Aorta (tissue), 5 donors: Measurements from ENCODE around the gene LTBP2. TPM values are rescaled to one million over a fixed set of nuclear protein-coding genes. Genes with fewer than 3 reads are reported as not detected.

ENCODE experiments used
- ATAC-seq: fragments of 200-7000 bp; cut with Tn5 transposase; one replicate; pipeline ENCODE4 v1.9.1; 2022; ENCODE audit warnings: moderate library complexity; ENCODE audit not compliant: low FRiP score
- DNase-seq, 2 donors: peaks; one replicate each; pipeline ENCODE4 v3.0.0-alpha.2; 2020
- H3K27ac ChIP-seq, 2 donors: one replicate each; pipeline ENCODE4 v1.5.1; 2013; ENCODE audit warnings: low read length in 2 of 2, mild to moderate bottlenecking in 2 of 2, moderate library complexity in 2 of 2, control low read depth in 1 of 2, inconsistent platforms in 1 of 2, low read depth in 1 of 2
- H3K27me3 ChIP-seq, 2 donors: one replicate each; pipeline ENCODE4 v1.6.1; 2013; ENCODE audit warnings: control low read depth in 1 of 2, low read length in 1 of 2, mild to moderate bottlenecking in 1 of 2, moderate library complexity in 1 of 2; ENCODE audit not compliant: insufficient read depth in 2 of 2, control insufficient read depth in 1 of 2
- H3K36me3 ChIP-seq, 2 donors: one replicate each; pipeline ENCODE4 v1.6.1; 2013; ENCODE audit warnings: control low read depth in 1 of 2, low read length in 1 of 2, mild to moderate bottlenecking in 1 of 2; ENCODE audit not compliant: insufficient read depth in 2 of 2, control insufficient read depth in 1 of 2
- H3K4me1 ChIP-seq, 2 donors: one replicate each; pipeline ENCODE4 v1.6.1; 2013; ENCODE audit warnings: low read length in 2 of 2, control low read depth in 1 of 2, mild to moderate bottlenecking in 1 of 2, moderate library complexity in 1 of 2; ENCODE audit not compliant: insufficient read depth in 2 of 2, control insufficient read depth in 1 of 2
- H3K4me3 ChIP-seq, 2 donors: one replicate each; pipeline ENCODE4 v1.5.1; 2013; ENCODE audit warnings: low read length in 2 of 2, control low read depth in 1 of 2, mild to moderate bottlenecking in 1 of 2
- H3K9me3 ChIP-seq: one replicate; pipeline ENCODE4 v1.6.1; 2013; ENCODE audit warnings: mild to moderate bottlenecking, low read length; ENCODE audit not compliant: control insufficient read depth
- WGBS, 2 donors: extraction: QIAGEN DNeasy Blood & Tissue Kit; methylation state at CpG; one replicate each; pipeline ENCODE4 v1.1.7; 2013; 5-methylcytosine and 5-hydroxymethylcytosine counted together
- intact Hi-C, 2 donors: fragments of 100-400 bp; cut with DNase I; formaldehyde crosslinking; loops; one replicate each; pipeline versions ENCODE4 v1.14.2 to v1.15.0; 2022
- polyA plus RNA-seq, 2 donors: library from polyadenylated mRNA; stranded (reverse); fragments of 200-250 nt; gene quantifications; one replicate each; pipeline ENCODE4 v1.2.3, GENCODE V29; 2013
- total RNA-seq, 2 donors: library from RNA; stranded (reverse); fragmentation: NEBNext Ultra II Directional; extraction: Animal tissue kit (Norgen Biotek cat#: 25700); gene quantifications; one replicate each; pipeline ENCODE4 v1.2.1, GENCODE V29; 2021
- donor health status: healthy with polysubstance abuse.
- donor health status: Bipolar disorder and iron deficiency.
- donor health status: DM: no; HTN: no; CAD: no.
- donor health status: DM: no; HTN: no; CAD: no.
- donor health status: DM: yes; HTN: yes; CAD: no.

The LTBP2 gene
- total and polyA plus RNA-seq, 4 donors: 40.4 to 363 (median 228) TPM

GRCh38 chr14:74566174-74567141 lies 45.6 kb downstream of the LTBP2 start:
- ATAC-seq (peak; percentile 65), DNase-seq (peak; percentile 53 to 75)
- Histone ChIP-seq H3K4me1 (peaks cover 4 to 5% of the 10 kb centered on the region in 2 donors), H3K27ac (peak overlapping the region; percentile 87 to 94), H3K4me3 (no peak overlapping the region), H3K36me3 (no peaks in the 10 kb centered on the region), H3K27me3 (no peaks in the 10 kb centered on the region), H3K9me3 (no peaks in the 10 kb centered on the region)
- intact Hi-C loops: no loop called here
- 13 to 18% methylated on average over 15 of the region's 15 CpGs for WGBS, 2 donors

GRCh38 chr14:74563586-74564159 lies 48.4 kb downstream of the LTBP2 start:
- DNase-seq (no peak), ATAC-seq (no peak)
- Histone ChIP-seq H3K4me1 (peaks cover 5 to 6% of the 10 kb centered on the region in 2 donors), H3K27me3 (no peaks in the 10 kb centered on the region), H3K9me3 (no peaks in the 10 kb centered on the region), H3K27ac (no peak overlapping the region), H3K4me3 (no peak overlapping the region), H3K36me3 (no peaks in the 10 kb centered on the region)
- 36 to 45% methylated on average over 3 of the region's 3 CpGs for WGBS, 2 donors
- intact Hi-C loops: no loop called here

- ATAC-seq (no peak), DNase-seq (peak in 1 of 2 donors; percentile 1)
- 25 to 34% methylated on average over 5 of the region's 5 CpGs for WGBS, 2 donors
- no peaks in the 10 kb centered on the region for H3K9me3 ChIP-seq
- no peaks in the 10 kb centered on the region for H3K27me3 ChIP-seq
- H3K4me1 ChIP-seq: peaks cover 6 to 9% of the 10 kb centered on the region in 2 donors
- peak overlapping the region in 1 of 2 donors; percentile 45 for H3K27ac ChIP-seq
- H3K36me3 ChIP-seq: no peaks in the 10 kb centered on the region
- H3K4me3 ChIP-seq: no peak overlapping the region
- intact Hi-C loops: no loop called here
These were observed 48.8 kb downstream of the LTBP2 start for GRCh38 chr14:74563233-74563585.

- H3K4me3 ChIP-seq: no peak overlapping the region
- peaks cover 6 to 9% of the 10 kb centered on the region in 2 donors for H3K4me1 ChIP-seq
- DNase-seq (peak in 1 of 2 donors; percentile 31), ATAC-seq (no peak)
- WGBS, 2 donors: 17 to 19% methylated on average over 3 of the region's 3 CpGs
- intact Hi-C loops: no loop called here
- H3K27me3 ChIP-seq: no peaks in the 10 kb centered on the region
- H3K9me3 ChIP-seq: no peaks in the 10 kb centered on the region
- peak overlapping the region in 1 of 2 donors; percentile 45 for H3K27ac ChIP-seq
- H3K36me3 ChIP-seq: no peaks in the 10 kb centered on the region
These were observed 49.4 kb downstream of the LTBP2 start for GRCh38 chr14:74562515-74563232.

- peaks cover 2 to 6% of the 10 kb centered on the region in 2 donors for H3K4me1 ChIP-seq
- WGBS, 2 donors: 62 to 71% methylated on average over 1 of the region's 1 CpG
- ATAC-seq: no peak
- peak overlapping the region in 1 of 2 donors; percentile 9 for H3K27ac ChIP-seq
- no peaks in the 10 kb centered on the region for H3K27me3 ChIP-seq
- no peaks in the 10 kb centered on the region for H3K36me3 ChIP-seq
- H3K4me3 ChIP-seq: no peak overlapping the region
- H3K9me3 ChIP-seq: no peaks in the 10 kb centered on the region
- intact Hi-C loops: no loop called here
- DNase-seq: peak; percentile 64 to 65
These were observed 53.4 kb downstream of the LTBP2 start for GRCh38 chr14:74558655-74559054.

- ATAC-seq (no peak), DNase-seq (peak; percentile 40 to 61)
- Histone ChIP-seq H3K27ac (peak overlapping the region; percentile 4 to 8), H3K27me3 (no peaks in the 10 kb centered on the region), H3K4me1 (peaks cover 2 to 4% of the 10 kb centered on the region in 2 donors), H3K36me3 (no peaks in the 10 kb centered on the region), H3K4me3 (no peak overlapping the region), H3K9me3 (no peaks in the 10 kb centered on the region)
- WGBS, 2 donors: 60 to 62% methylated on average over 5 of the region's 5 CpGs
- intact Hi-C loops: no loop called here
These were observed 54.3 kb downstream of the LTBP2 start for GRCh38 chr14:74557691-74558090.

- DNase-seq: peak in 1 of 2 donors; percentile 77
- Histone ChIP-seq H3K36me3 (no peaks in the 10 kb centered on the region), H3K4me1 (peaks cover 2 to 4% of the 10 kb centered on the region in 2 donors), H3K27ac (peak overlapping the region in 1 of 2 donors; percentile 4), H3K27me3 (no peaks in the 10 kb centered on the region), H3K9me3 (no peaks in the 10 kb centered on the region), H3K4me3 (no peak overlapping the region)
- intact Hi-C loops: no loop called here
- ATAC-seq: no peak
- WGBS, 2 donors: 75 to 76% methylated on average over 15 of the region's 15 CpGs
These were observed 56.5 kb downstream of the LTBP2 start for GRCh38 chr14:74555476-74556050.

GRCh38 chr14:74554742-74555362 lies 57.2 kb downstream of the LTBP2 start:
- no peaks in the 10 kb centered on the region for H3K27me3 ChIP-seq
- ATAC-seq: no peak
- H3K27ac ChIP-seq: no peak overlapping the region

More at GRCh38 chr14:74554742-74555362, 57.2 kb downstream of the LTBP2 start:
- peak in 1 of 2 donors; percentile 27 for DNase-seq
- no peaks in the 10 kb centered on the region for H3K9me3 ChIP-seq
- no peaks in the 10 kb centered on the region for H3K36me3 ChIP-seq
- WGBS, 2 donors: 73 to 74% methylated on average over 8 of the region's 8 CpGs
- intact Hi-C loops: loop anchor here in 1 of 2 donors (5.0 kb wide), 1 partner anchor 42 kb away; no protein-coding TSS in a partner anchor
- H3K4me1 ChIP-seq: peaks cover 2 to 4% of the 10 kb centered on the region in 2 donors
- no peak overlapping the region for H3K4me3 ChIP-seq
